GM12878 (cell line): ENCODE results near the gene MICAL3. TPM values are rescaled to one million over a fixed set of nuclear protein-coding genes. Genes with fewer than 3 reads are reported as not detected.

ENCODE experiments used
- ATAC-seq: fragments of 200-7000 bp; cut with Tn5 transposase; 3 replicates; pipeline ENCODE4 v1.9.1; 2020; ENCODE audit warnings: mild to moderate bottlenecking, moderate library complexity
- BruUV-seq: library from RNA; stranded (reverse); fragments of 400-500 nt; replicated peaks from 2 replicates; lab custom pipeline; 2021; lab: Mats Ljungman, UMichigan
- CTCF ChIA-PET: fragments of 300-600 bp; sonication (Branson Sonifier 250); formaldehyde crosslinking; extraction: SDS; loops from one replicate; lab custom pipeline; 2021; ENCODE audit warnings: inconsistent platforms; lab: Yijun Ruan, JAX
- POLR2A ChIA-PET: fragments of 350-600 bp; formaldehyde crosslinking; extraction: SDS; loops from one replicate; lab custom pipeline; 2021; ENCODE audit warnings: inconsistent platforms; lab: Charles Lee
- RAD21 ChIA-PET: fragments of 300-600 bp; sonication (Branson Sonifier 250); formaldehyde crosslinking; loops from one replicate; lab custom pipeline; 2023; ENCODE audit warnings: antibody characterized with exemption; ENCODE audit not compliant: unreplicated experiment; lab: Charles Lee
- SMC1A ChIA-PET: fragments of 300-600 bp; sonication (Branson Sonifier 250); formaldehyde crosslinking; loops from one replicate; lab custom pipeline; 2023; ENCODE audit not compliant: unreplicated experiment, uncharacterized antibody; lab: Charles Lee
- DNase-seq: peaks from one replicate; pipeline ENCODE4 v3.0.0-alpha.2; 2011; ENCODE audit warnings: low read depth, low spot score
- FAIRE-seq: peaks from 3 replicates; lab custom pipeline; 2011; peaks lifted over from hg19 to GRCh38; lab: Jason Lieb, UNC
- H2AFZ ChIP-seq: 2 replicates; pipeline ENCODE4 v1.6.0; 2011; ENCODE audit warnings: low read depth, low read length, control low read depth; ENCODE audit not compliant: control insufficient read depth
- H3K27ac ChIP-seq: 2 replicates; pipeline ENCODE4 v1.5.1; 2011; ENCODE audit warnings: control low read depth; ENCODE audit not compliant: control insufficient read depth, insufficient read depth
- H3K27me3 ChIP-seq, 2 experiments: replicated peaks in 1 of 2; 2 replicates each; pipeline versions ENCODE4 v1.6.0 to v1.6.1; 2011; ENCODE audit warnings: low read length in 1 of 2; ENCODE audit not compliant: control insufficient read depth in 2 of 2, insufficient read depth in 2 of 2
- H3K36me3 ChIP-seq, 2 experiments: 2 replicates each; pipeline ENCODE4 v1.5.1; 2011; ENCODE audit warnings: low read length in 1 of 2; ENCODE audit not compliant: control insufficient read depth in 2 of 2, insufficient read depth in 2 of 2
- H3K4me1 ChIP-seq: 2 replicates; pipeline ENCODE4 v1.6.1; 2011; ENCODE audit warnings: mild to moderate bottlenecking, low read length, moderate library complexity, mixed read lengths; ENCODE audit not compliant: control insufficient read depth, insufficient read depth
- H3K4me2 ChIP-seq: 2 replicates; pipeline ENCODE4 v1.6.0; 2011; ENCODE audit warnings: control low read depth; ENCODE audit not compliant: control insufficient read depth, insufficient read depth
- H3K4me3 ChIP-seq: fragments of 200-600 bp; sonication (generic); 2 replicates; pipeline ENCODE4 v1.5.1; 2016
- H3K79me2 ChIP-seq: 2 replicates; pipeline ENCODE4 v1.6.0; 2011; ENCODE audit warnings: low read length; ENCODE audit not compliant: control insufficient read depth, insufficient read depth
- H3K9ac ChIP-seq: 2 replicates; pipeline ENCODE4 v1.8.0; 2011; ENCODE audit warnings: low read length, control low read depth, mixed read lengths; ENCODE audit not compliant: control insufficient read depth, insufficient read depth
- H3K9me3 ChIP-seq: replicated peaks from 3 replicates; pipeline ENCODE4 v1.5.1; 2011; ENCODE audit warnings: mild to moderate bottlenecking, low read length; ENCODE audit not compliant: control insufficient read depth, insufficient read depth
- H4K20me1 ChIP-seq: 2 replicates; pipeline ENCODE4 v1.6.0; 2011; ENCODE audit not compliant: control insufficient read depth, insufficient read depth
- ATF2 ChIP-seq: IDR thresholded peaks from 2 replicates; pipeline ENCODE4 v1.6.1; 2012; ENCODE audit warnings: low read length, inconsistent platforms
- BRCA1 ChIP-seq: IDR thresholded peaks from 2 replicates; pipeline ENCODE4 v1.6.1; 2011; ENCODE audit warnings: low read depth, low read length, improper control_type of control experiment
- CHD2 ChIP-seq: IDR thresholded peaks from 2 replicates; pipeline ENCODE4 v1.6.1; 2011; ENCODE audit warnings: low read depth, low read length, improper control_type of control experiment, borderline replicate concordance
- HCFC1 ChIP-seq: fragments of 150-350 bp; IDR thresholded peaks from 2 replicates; pipeline ENCODE4 v1.6.1; 2014; ENCODE audit warnings: low read length
- IRF4 ChIP-seq: IDR thresholded peaks from 2 replicates; pipeline ENCODE4 v1.6.1; 2011; ENCODE audit warnings: low read depth, low read length
- KLF5 ChIP-seq: fragments of 450-650 bp; IDR thresholded peaks from 2 replicates; pipeline ENCODE4 v1.6.1; 2014; ENCODE audit warnings: mild to moderate bottlenecking; ENCODE audit not compliant: partially characterized antibody
- MTA2 ChIP-seq: fragments of 450-650 bp; IDR thresholded peaks from 2 replicates; pipeline ENCODE4 v1.6.1; 2016; ENCODE audit warnings: low read depth, mild to moderate bottlenecking, moderate library complexity
- NR2C2 ChIP-seq: IDR thresholded peaks from 2 replicates; pipeline ENCODE4 v1.6.1; 2011; ENCODE audit warnings: borderline replicate concordance, low read depth; ENCODE audit not compliant: control insufficient read depth, insufficient read length
- RAD21 ChIP-seq: IDR thresholded peaks from 2 replicates; pipeline ENCODE4 v1.6.1; 2011; ENCODE audit warnings: mild to moderate bottlenecking, low read depth, low read length, moderate library complexity; ENCODE audit not compliant: insufficient read depth
- SPI1 ChIP-seq: IDR thresholded peaks from 2 replicates; pipeline ENCODE4 v1.6.1; 2011; ENCODE audit warnings: low read depth, mild to moderate bottlenecking, low read length, moderate library complexity, borderline replicate concordance; ENCODE audit not compliant: insufficient read depth
- SREBF1 ChIP-seq: IDR thresholded peaks from 2 replicates; pipeline ENCODE4 v1.6.1; 2012; ENCODE audit warnings: mild to moderate bottlenecking, low read length
- USF1 ChIP-seq: IDR thresholded peaks from 2 replicates; pipeline ENCODE4 v1.6.1; 2011; ENCODE audit warnings: borderline replicate concordance, low read depth, mild to moderate bottlenecking, moderate library complexity, mixed read lengths, low read length; ENCODE audit not compliant: insufficient read depth; ENCODE audit errors: extremely low read length
- YBX1 ChIP-seq: fragments of 450-650 bp; IDR thresholded peaks from 2 replicates; pipeline ENCODE4 v1.6.1; 2016; ENCODE audit warnings: antibody characterized with exemption
- WGBS: methylation state at CpG from one replicate; pipeline ENCODE4 v1.1.6; 2016; ENCODE audit warnings: low lambda C conversion rate; ENCODE audit not compliant: insufficient replicate concordance, insufficient coverage; ENCODE audit errors: missing lambda C conversion rate; 5-methylcytosine and 5-hydroxymethylcytosine counted together
- in situ Hi-C: fragments of 300-500 bp; cut with MboI; formaldehyde crosslinking; loops from 9 replicates; pipeline ENCODE4 v1.14.3; 2018; ENCODE audit warnings: mixed read lengths
- intact Hi-C: fragments of 100-400 bp; cut with micrococcal nuclease; formaldehyde crosslinking; loops from one replicate; pipeline ENCODE4 v1.14.2; 2022; ENCODE audit not compliant: unreplicated experiment
- polyA plus RNA-seq, 11 experiments: library from polyadenylated mRNA; depleted of rRNA in 4 of 11; unstranded in 6 of 11; stranded (reverse) in 5 of 11; fragments of >200 nt; fragmentation: Nextera tagmentation in 4 of 11; fragmentation: Illumina TruSeq in 1 of 11; extraction: Ambion mirVana in 4 of 11; extraction: Trizol in 1 of 11; gene quantifications; 1 replicate in 1 of 11; 2 replicates in 10 of 11; pipeline versions ENCODE4 v1.2.1 to v1.2.3, GENCODE V29; 2011 to 2016; ENCODE audit warnings: inconsistent platforms in 2 of 11, missing spikeins in 2 of 11, low read depth in 1 of 11
- total RNA-seq, 4 experiments: library from RNA; depleted of rRNA in 3 of 4; stranded (reverse); fragments of >200 nt in 3 of 4; fragmentation: Illumina TruSeq in 1 of 4; extraction: Trizol in 1 of 4; gene quantifications; 2 replicates each; pipeline versions ENCODE4 v1.2.1 to v1.2.3, GENCODE V29; 2013 to 2021

The MICAL3 gene
- total and polyA plus RNA-seq, 10 of the 15 experiments (the other 5 are each of a cell fraction or from before 2014, with no cell fraction given) = 2.6 to 92.2 (median 24.0) TPM

- POLR2A ChIA-PET = no interaction called here
- 53% methylated on average over 8 of the region's 8 CpGs for WGBS
- no TSS peak for BruUV-seq
- TF ChIP-seq NR2C2 = no peak
- TF ChIP-seq SREBF1 = no peak
- TF ChIP-seq HCFC1 = no peak
- TF ChIP-seq IRF4 = no peak
- TF ChIP-seq MTA2 = no peak
- no peak for TF ChIP-seq BRCA1
- TF ChIP-seq KLF5 = no peak
- no peak for TF ChIP-seq SPI1
- no peak for TF ChIP-seq ATF2
- TF ChIP-seq RAD21 = no peak
- no peak for TF ChIP-seq CHD2
- TF ChIP-seq USF1 = no peak
- no peak for TF ChIP-seq YBX1
- TF ChIP-seq, all 136 proteins: peak for 0
- ChIA-PET SMC1A (interaction anchor here (1.5 kb wide), 1 partner anchor 192 kb away, joined by 5 read pairs; no protein-coding TSS in a partner anchor), RAD21 (interaction anchor here (1.0 kb wide), 1 partner anchor 191 kb away, joined by 6 read pairs; no protein-coding TSS in a partner anchor), CTCF (interaction anchor here (1.3 kb wide), 1 partner anchor 144 kb away, joined by 3 read pairs; no protein-coding TSS in a partner anchor)
- Histone ChIP-seq H3K9ac (no peak overlapping the region), H4K20me1 (no peaks in the 10 kb centered on the region), H3K79me2 (no peaks in the 10 kb centered on the region), H3K27me3 (no peaks in the 10 kb centered on the region), H3K4me3 (no peak overlapping the region), H3K36me3 (peaks cover 18 to 41% of the 10 kb centered on the region in 2 experiments), H3K27ac (no peak overlapping the region), H2AFZ (no peak overlapping the region), H3K9me3 (no peaks in the 10 kb centered on the region), H3K4me2 (no peak overlapping the region), H3K4me1 (no peaks in the 10 kb centered on the region)
- no peak for DNase-seq
- in situ Hi-C loops = no loop called here
- no peak for FAIRE-seq
- no peak for ATAC-seq
- intact Hi-C loops = no loop called here
Observed at GRCh38 chr22:17884893-17885292, 139.5 kb downstream of the MICAL3 start.
